Activated CD4-positive, CD25-positive, alpha-beta regulatory T cell treated with anti-CD3 and anti-CD28 coated beads, Interleukin-2, amount 50 U/mL, for 24 hours (primary cell): Measurements from ENCODE around the gene IL36A.

Experiments
- ATAC-seq, 2 donors: fragments of 150-1000 bp; cut with Tn5 transposase; one replicate each; pipeline ENCODE4 v1.10.0; 2021; ENCODE audit warnings: mild to moderate bottlenecking in 1 of 2, moderate library complexity in 1 of 2

IL36A gene

GRCh38 chr2:113007250-113007649, 2.0 kb downstream of the IL36A start:
- ATAC-seq, result no peak

GRCh38 chr2:113009622-113010021, 4.4 kb downstream of the IL36A start:
- no peak for ATAC-seq

GRCh38 chr2:113010088-113010487, 4.8 kb downstream of the IL36A start:
- ATAC-seq, result no peak

- ATAC-seq, result no peak
Observed at GRCh38 chr2:113011108-113011507, 5.8 kb downstream of the IL36A start.

- no peak for ATAC-seq
Observed at GRCh38 chr2:113012436-113013335, 7.4 kb downstream of the IL36A start.

GRCh38 chr2:113013336-113013661, 8.0 kb downstream of the IL36A start:
- no peak for ATAC-seq

- no peak for ATAC-seq
Observed at GRCh38 chr2:113014067-113014466, 8.8 kb downstream of the IL36A start.

GRCh38 chr2:113015042-113015441, 9.8 kb downstream of the IL36A start:
- no peak for ATAC-seq

- no peak for ATAC-seq
Observed at GRCh38 chr2:113015655-113016054, 10.4 kb downstream of the IL36A start.

- no peak for ATAC-seq
Observed at GRCh38 chr2:113018509-113018908, 13.2 kb downstream of the IL36A start.

GRCh38 chr2:113021312-113021711, 16.1 kb downstream of the IL36A start:
- ATAC-seq, result no peak

- no peak for ATAC-seq
Observed at GRCh38 chr2:113024764-113025163, 19.5 kb downstream of the IL36A start.

GRCh38 chr2:113025737-113026136, 20.5 kb downstream of the IL36A start:
- no peak for ATAC-seq

GRCh38 chr2:113027691-113028090, 22.4 kb downstream of the IL36A start:
- no peak for ATAC-seq

GRCh38 chr2:113028112-113028511, 22.9 kb downstream of the IL36A start:
- no peak for ATAC-seq

GRCh38 chr2:113032737-113033136, 27.5 kb downstream of the IL36A start:
- ATAC-seq, result no peak

- no peak for ATAC-seq
Observed at GRCh38 chr2:113034016-113034415, 28.8 kb downstream of the IL36A start.

GRCh38 chr2:113036763-113037162, 31.5 kb downstream of the IL36A start:
- ATAC-seq, result no peak

GRCh38 chr2:113038291-113038690, 33.0 kb downstream of the IL36A start:
- ATAC-seq, result no peak

GRCh38 chr2:113039158-113039557, 33.9 kb downstream of the IL36A start:
- ATAC-seq, result no peak

- no peak for ATAC-seq
Observed at GRCh38 chr2:113039719-113040118, 34.5 kb downstream of the IL36A start.

GRCh38 chr2:113041871-113042270, 36.6 kb downstream of the IL36A start:
- no peak for ATAC-seq

GRCh38 chr2:113046465-113046864, 41.2 kb downstream of the IL36A start:
- no peak for ATAC-seq

- no peak for ATAC-seq
Observed at GRCh38 chr2:113050921-113051895, 45.9 kb downstream of the IL36A start.
